T-cell (primary cell): ENCODE data around the gene ART1. TPM values are rescaled to one million over a fixed set of nuclear protein-coding genes. Genes with fewer than 3 reads are reported as not detected.
A peak's percentile ranks its signal among the peaks of the same experiment; 100 is the strongest.

Source experiments
- ATAC-seq, 4 experiments: fragments of 200-7000 bp in 3 of 4; fragments of 150-1000 bp in 1 of 4; cut with Tn5 transposase; replicated peaks in 1 of 4; 1 replicate in 3 of 4; 2 replicates in 1 of 4; pipeline ENCODE4 v1.10.0; 2021; ENCODE audit warnings: moderate library complexity in 3 of 4, mild to moderate bottlenecking in 2 of 4, moderate number of reproducible peaks in 1 of 4
- CTCF ChIA-PET, 2 donors: fragments of 300-600 bp; sonication (Branson Sonifier 250); formaldehyde crosslinking; loops; one replicate each; lab custom pipeline; 2022; ENCODE audit warnings: antibody characterized with exemption in 2 of 2; lab: Charles Lee
- POLR2A ChIA-PET, 2 donors: fragments of 300-600 bp; sonication (Branson Sonifier 250); formaldehyde crosslinking; loops; one replicate each; lab custom pipeline; 2022; ENCODE audit warnings: antibody characterized with exemption in 2 of 2; lab: Charles Lee
- DNase-seq, 35 experiments: peaks; one replicate each; pipeline versions ENCODE4 v3.0.0 to v3.0.0-alpha.2; 2013 to 2023
- H3K27ac ChIP-seq: one replicate; pipeline ENCODE4 v1.5.1; 2013; ENCODE audit warnings: low read length
- H3K27me3 ChIP-seq, 2 experiments: replicated peaks in 1 of 2; 1 replicate in 1 of 2; 2 replicates in 1 of 2; pipeline versions ENCODE4 v1.6.1 to v1.7.0; 2013; ENCODE audit warnings: low read length in 1 of 2, mixed read lengths in 1 of 2; ENCODE audit not compliant: control insufficient read depth in 2 of 2, insufficient read depth in 2 of 2; ENCODE audit errors: extremely low read depth in 1 of 2
- H3K36me3 ChIP-seq, 2 donors: 1 replicate in 1 of 2; 2 replicates in 1 of 2; pipeline versions ENCODE4 v1.6.1 to v1.7.0; 2013; ENCODE audit warnings: low read length in 1 of 2; ENCODE audit not compliant: control insufficient read depth in 2 of 2, insufficient read depth in 1 of 2; ENCODE audit errors: extremely low read depth in 1 of 2
- H3K4me1 ChIP-seq, 2 experiments: 1 replicate in 1 of 2; 2 replicates in 1 of 2; pipeline versions ENCODE4 v1.6.1 to v1.7.0; 2013; ENCODE audit warnings: low read length in 2 of 2, mixed read lengths in 1 of 2; ENCODE audit not compliant: insufficient read depth in 2 of 2, control insufficient read depth in 1 of 2; ENCODE audit errors: extremely low read depth in 1 of 2
- H3K4me3 ChIP-seq, 2 donors: 1 replicate in 1 of 2; 2 replicates in 1 of 2; pipeline versions ENCODE4 v1.5.1 to v1.7.0; 2013; ENCODE audit warnings: mild to moderate bottlenecking in 2 of 2, low read length in 1 of 2, moderate library complexity in 1 of 2; ENCODE audit not compliant: control insufficient read depth in 1 of 2; ENCODE audit errors: extremely low read depth in 1 of 2
- H3K9me3 ChIP-seq: 2 replicates; pipeline ENCODE4 v1.7.0; 2013
- H3K27ac Mint-ChIP-seq, 2 donors: one replicate each; pipeline ENCODE4 v1.8.0; 2020 to 2021; ENCODE audit warnings: mild to moderate bottlenecking in 2 of 2, mixed read lengths in 2 of 2
- H3K27me3 Mint-ChIP-seq, 2 donors: one replicate each; pipeline ENCODE4 v1.8.0; 2021 to 2022; ENCODE audit warnings: mixed read lengths in 2 of 2
- H3K36me3 Mint-ChIP-seq: one replicate; pipeline ENCODE4 v1.8.0; 2021; ENCODE audit warnings: mixed read lengths
- H3K4me1 Mint-ChIP-seq, 3 donors: one replicate each; pipeline ENCODE4 v1.8.0; 2020 to 2022; ENCODE audit warnings: mixed read lengths in 3 of 3, mild to moderate bottlenecking in 1 of 3
- H3K4me3 Mint-ChIP-seq, 3 donors: one replicate each; pipeline ENCODE4 v1.8.0; 2020 to 2022; ENCODE audit warnings: mild to moderate bottlenecking in 3 of 3, mixed read lengths in 3 of 3, moderate library complexity in 3 of 3
- H3K9me3 Mint-ChIP-seq, 3 donors: one replicate each; pipeline ENCODE4 v1.8.0; 2020 to 2022; ENCODE audit warnings: mixed read lengths in 3 of 3
- WGBS: methylation state at CpG from one replicate; pipeline ENCODE4 v1.1.5; 2013; ENCODE audit warnings: missing lambda C conversion rate; ENCODE audit not compliant: insufficient coverage; 5-methylcytosine and 5-hydroxymethylcytosine counted together
- total RNA-seq, 35 experiments: library from RNA in 6 of 35; stranded (reverse) in 6 of 35; fragments of 120-200 nt in 1 of 35; gene quantifications; one replicate each; pipeline versions ENCODE4 v1.2.1 to v1.2.4 and lab custom pipeline; 2013 to 2026

ART1 gene
- total RNA-seq, 5 donors from 2014 or later (not counting 1 experiment from before 2014, with no cell fraction given): not detected

DNA sequence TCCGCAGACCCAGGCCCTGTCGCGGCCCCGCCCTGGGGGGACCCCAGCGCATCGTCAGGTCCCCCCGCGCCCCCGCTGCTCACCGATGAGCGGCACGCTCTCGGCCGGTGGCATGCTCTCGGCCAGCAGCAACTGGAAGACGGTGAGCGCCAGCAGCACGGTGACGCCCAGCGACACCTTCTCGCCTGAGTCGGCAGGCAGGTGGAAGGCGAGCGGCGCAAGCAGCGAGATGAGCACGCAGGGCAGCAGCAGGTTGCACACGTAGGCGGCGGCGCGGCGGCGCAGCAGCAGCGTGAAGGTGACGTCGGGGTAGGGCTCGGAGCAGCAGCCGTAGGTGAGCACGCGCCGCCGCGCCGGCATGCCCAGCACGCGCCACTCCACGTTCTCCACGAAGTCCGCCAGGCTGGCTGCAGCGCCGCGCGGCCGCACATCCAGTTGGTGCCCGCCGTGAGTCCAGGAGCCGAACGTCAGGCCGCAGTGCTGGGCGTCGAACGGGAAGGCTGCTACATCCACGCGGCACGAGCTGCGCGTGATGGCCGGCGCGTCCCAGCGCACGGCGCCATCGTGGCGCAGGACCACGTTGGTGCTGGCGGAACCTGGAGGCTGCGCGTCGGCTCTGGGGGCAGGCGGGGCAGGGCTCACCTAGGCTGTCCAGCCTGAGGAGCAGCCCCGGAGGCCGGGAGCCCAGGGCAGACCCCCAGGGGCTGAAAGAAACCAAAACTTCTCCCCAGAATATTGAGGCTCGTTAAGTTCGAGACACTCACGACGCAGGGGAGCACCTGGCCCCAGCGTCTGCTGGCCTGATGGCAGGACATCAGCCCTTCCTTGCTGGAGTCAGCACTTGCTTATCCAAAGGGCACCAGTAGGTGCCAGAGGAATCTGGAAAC, 22.5 kb downstream of the ART1 start:
- Histone ChIP-seq H3K4me3 (no peak overlapping the region), H3K4me1 (no peaks in the 10 kb centered on the region), H3K27me3 (no peaks in the 10 kb centered on the region), H3K9me3 (no peaks in the 10 kb centered on the region), H3K27ac (no peak overlapping the region), H3K36me3 (peaks cover 17 to 48% of the 10 kb centered on the region in 2 donors)
- ChIA-PET CTCF (no interaction called here), POLR2A (no interaction called here)
- ATAC-seq (no peak), DNase-seq (no peak)
- no peak overlapping the region for H3K27ac Mint-ChIP-seq
- no peaks in the 10 kb centered on the region for H3K27me3 Mint-ChIP-seq
- H3K9me3 Mint-ChIP-seq: no peaks in the 10 kb centered on the region
- H3K36me3 Mint-ChIP-seq: peaks cover 56% of the 10 kb centered on the region
- H3K4me1 Mint-ChIP-seq: no peaks in the 10 kb centered on the region
- 98% methylated on average over 88 of the region's 89 CpGs for WGBS
- H3K4me3 Mint-ChIP-seq: no peak overlapping the region

DNA sequence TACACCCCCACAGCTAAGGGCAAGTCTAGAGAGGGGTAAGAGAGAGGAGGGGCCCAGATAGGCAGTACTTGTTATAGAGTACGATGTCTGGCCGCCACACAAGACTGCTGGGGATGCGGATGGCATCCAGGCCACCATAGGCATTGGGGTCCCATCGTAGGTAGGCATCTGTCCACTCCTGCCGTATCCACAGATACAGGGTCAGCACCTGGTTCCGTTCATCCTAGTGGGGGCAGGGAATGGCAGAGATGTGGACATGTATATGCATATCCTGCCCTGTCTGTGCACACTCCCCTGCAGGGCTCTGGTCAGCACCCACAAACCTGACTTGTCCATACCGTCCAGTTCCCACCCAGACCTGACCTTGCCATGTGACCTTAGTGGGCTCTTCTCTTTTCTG, 24.2 kb downstream of the ART1 start:
- no peak overlapping the region for H3K27ac ChIP-seq
- CTCF ChIA-PET: no interaction called here
- no peaks in the 10 kb centered on the region for H3K27me3 Mint-ChIP-seq
- no peaks in the 10 kb centered on the region for H3K9me3 Mint-ChIP-seq
- H3K27me3 ChIP-seq: no peaks in the 10 kb centered on the region
- no peak overlapping the region for H3K27ac Mint-ChIP-seq
- POLR2A ChIA-PET: no interaction called here
- 100% methylated on average over 3 of the region's 7 CpGs for WGBS
- H3K4me3 Mint-ChIP-seq: no peak overlapping the region
- no peaks in the 10 kb centered on the region for H3K9me3 ChIP-seq
- H3K36me3 ChIP-seq: peaks cover 17 to 62% of the 10 kb centered on the region in 2 donors
- no peak overlapping the region for H3K4me3 ChIP-seq
- H3K36me3 Mint-ChIP-seq: peaks cover 70% of the 10 kb centered on the region
- DNase-seq: no peak
- H3K4me1 ChIP-seq: no peaks in the 10 kb centered on the region
- no peak for ATAC-seq
- H3K4me1 Mint-ChIP-seq: no peaks in the 10 kb centered on the region

DNA sequence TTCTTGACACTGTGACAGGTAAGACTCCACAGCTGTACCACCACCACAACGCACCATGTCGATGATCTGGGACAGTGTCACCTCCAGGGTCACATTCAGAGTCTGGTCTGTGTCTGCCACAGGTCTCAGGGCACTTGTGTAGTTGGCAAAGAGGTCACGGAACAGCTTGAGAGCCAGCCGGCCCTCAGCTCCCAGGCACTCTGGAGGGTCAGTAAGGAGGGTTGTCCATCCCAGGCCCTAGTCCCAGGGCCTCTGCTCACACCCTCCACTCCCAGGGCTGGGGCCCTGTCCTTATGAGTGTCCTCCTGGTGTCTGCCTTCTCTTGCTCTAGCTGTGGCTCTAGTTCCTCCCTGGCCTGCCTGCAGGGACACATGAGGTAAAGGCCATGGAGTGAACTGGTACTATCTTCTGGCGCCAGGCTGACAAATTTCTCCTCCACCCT, 24.8 kb downstream of the ART1 start:
- H3K27ac Mint-ChIP-seq: peak overlapping the region in 1 of 2 donors; percentile 34
- WGBS: 96% methylated on average over 3 of the region's 5 CpGs
- H3K27me3 Mint-ChIP-seq: no peaks in the 10 kb centered on the region
- H3K9me3 ChIP-seq: no peaks in the 10 kb centered on the region
- H3K27ac ChIP-seq: no peak overlapping the region
- DNase-seq: no peak
- H3K4me3 Mint-ChIP-seq: no peak overlapping the region
- peaks cover 71% of the 10 kb centered on the region for H3K36me3 Mint-ChIP-seq
- no peak overlapping the region for H3K4me3 ChIP-seq
- ChIA-PET POLR2A (no interaction called here), CTCF (no interaction called here)
- no peak for ATAC-seq
- no peaks in the 10 kb centered on the region for H3K9me3 Mint-ChIP-seq
- peaks cover 17 to 66% of the 10 kb centered on the region in 2 donors for H3K36me3 ChIP-seq
- H3K27me3 ChIP-seq: no peaks in the 10 kb centered on the region
- H3K4me1 Mint-ChIP-seq: no peaks in the 10 kb centered on the region
- H3K4me1 ChIP-seq: no peaks in the 10 kb centered on the region

DNA sequence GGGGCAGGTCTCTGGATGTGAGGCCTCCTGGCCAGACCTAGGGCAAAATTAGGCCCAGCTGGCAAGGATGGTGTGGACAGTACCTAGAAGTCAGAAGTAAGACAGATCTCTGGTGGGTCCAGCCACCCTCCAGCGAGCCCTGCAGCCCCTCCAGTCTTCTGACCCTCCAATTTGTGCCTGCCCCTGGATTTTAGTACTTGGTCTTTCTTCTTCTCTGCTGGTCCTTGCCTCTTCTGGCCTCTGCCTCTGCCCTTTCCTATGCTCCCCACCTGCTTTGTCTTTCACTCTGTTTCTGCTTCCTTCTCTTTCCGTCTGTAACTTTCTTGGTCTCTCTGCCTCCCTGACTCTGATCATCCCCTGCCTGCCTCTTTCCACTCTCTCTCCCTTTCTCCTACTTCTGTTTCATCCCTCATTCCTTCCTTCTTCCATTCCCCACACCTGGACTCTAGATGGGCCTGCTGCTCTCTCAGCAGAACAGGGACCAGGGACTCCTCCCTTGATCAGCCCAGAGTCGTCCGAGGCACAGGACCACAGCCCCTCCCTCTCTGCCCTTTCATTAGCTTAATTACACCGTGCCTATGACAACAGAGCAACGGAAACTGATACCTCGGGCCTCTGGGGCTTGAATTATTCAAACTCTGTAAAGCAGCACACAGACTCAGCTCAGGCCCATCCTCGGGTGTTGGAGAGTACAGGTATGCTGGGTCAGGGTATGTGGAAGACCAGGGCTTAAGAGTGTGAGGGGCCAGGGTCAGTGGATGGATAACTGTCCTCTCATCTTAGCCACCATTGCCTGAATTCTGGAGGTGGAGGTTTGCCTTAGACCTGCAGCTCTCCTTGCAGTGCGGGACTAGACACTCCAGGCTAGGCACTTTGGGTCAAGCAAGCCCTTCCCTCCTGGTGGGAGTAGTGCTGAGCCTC, 26.7 kb downstream of the ART1 start, which contains the start of gene CHRNA10:
Gene CHRNA10, minus strand, starts transcription at position 51 of the 921 bp plus-strand sequence. CDS start 72 bp downstream, outside the sequence.
- no peaks in the 10 kb centered on the region for H3K27me3 ChIP-seq
- Mint-ChIP-seq H3K27me3 (no peaks in the 10 kb centered on the region), H3K9me3 (no peaks in the 10 kb centered on the region), H3K36me3 (peaks cover 72% of the 10 kb centered on the region), H3K4me3 (no peak within 1 kb of the TSS), H3K4me1 (no peaks in the 10 kb centered on the region), H3K27ac (peak within 1 kb of the TSS in 1 of 2 donors; percentile 69)
- no peaks in the 10 kb centered on the region for H3K4me1 ChIP-seq
- CTCF ChIA-PET: no interaction called here
- no peaks in the 10 kb centered on the region for H3K9me3 ChIP-seq
- no peak for DNase-seq
- ATAC-seq: no peak
- H3K27ac ChIP-seq: no peak within 1 kb of the TSS
- peaks cover 13 to 80% of the 10 kb centered on the region in 2 donors for H3K36me3 ChIP-seq
- 97% methylated on average over 6 of the region's 9 CpGs for WGBS
- POLR2A ChIA-PET: no interaction called here
- H3K4me3 ChIP-seq: no peak within 1 kb of the TSS

DNA sequence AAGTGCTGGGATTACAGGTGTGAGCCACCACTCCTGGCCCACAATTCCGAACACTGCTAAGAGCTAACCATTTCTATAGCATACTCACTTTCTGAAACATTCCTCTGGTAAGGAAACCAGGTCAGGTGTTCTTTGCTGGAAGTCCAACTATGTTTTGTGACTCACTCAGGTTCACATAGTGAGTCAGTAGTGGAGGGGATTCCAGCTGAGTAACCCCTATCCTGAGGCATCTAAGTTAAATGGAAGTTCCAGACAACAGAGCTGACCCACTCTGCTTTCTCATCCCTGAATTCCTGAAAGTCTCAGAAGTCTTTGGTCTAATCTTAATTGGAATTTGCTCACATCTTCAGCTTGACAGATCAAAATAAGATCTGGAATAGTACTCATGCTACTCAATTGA, 29.3 kb downstream of the ART1 start:
- H3K9me3 ChIP-seq: no peaks in the 10 kb centered on the region
- ChIA-PET POLR2A (no interaction called here), CTCF (no interaction called here)
- H3K27ac ChIP-seq: no peak overlapping the region
- H3K27me3 ChIP-seq: no peaks in the 10 kb centered on the region
- peaks cover 79% of the 10 kb centered on the region for H3K36me3 Mint-ChIP-seq
- H3K27me3 Mint-ChIP-seq: no peaks in the 10 kb centered on the region
- no peaks in the 10 kb centered on the region for H3K9me3 Mint-ChIP-seq
- no peak overlapping the region for H3K4me3 Mint-ChIP-seq
- H3K4me3 ChIP-seq: no peak overlapping the region
- H3K27ac Mint-ChIP-seq: no peak overlapping the region
- H3K4me1 Mint-ChIP-seq: no peaks in the 10 kb centered on the region
- no CpG with 5 or more reads among the region's 1 CpG for whole genome bisulfite sequencing
- no peaks in the 10 kb centered on the region for H3K4me1 ChIP-seq
- ATAC-seq: no peak
- H3K36me3 ChIP-seq: peaks cover 11 to 91% of the 10 kb centered on the region in 2 donors
- no peak for DNase-seq

DNA sequence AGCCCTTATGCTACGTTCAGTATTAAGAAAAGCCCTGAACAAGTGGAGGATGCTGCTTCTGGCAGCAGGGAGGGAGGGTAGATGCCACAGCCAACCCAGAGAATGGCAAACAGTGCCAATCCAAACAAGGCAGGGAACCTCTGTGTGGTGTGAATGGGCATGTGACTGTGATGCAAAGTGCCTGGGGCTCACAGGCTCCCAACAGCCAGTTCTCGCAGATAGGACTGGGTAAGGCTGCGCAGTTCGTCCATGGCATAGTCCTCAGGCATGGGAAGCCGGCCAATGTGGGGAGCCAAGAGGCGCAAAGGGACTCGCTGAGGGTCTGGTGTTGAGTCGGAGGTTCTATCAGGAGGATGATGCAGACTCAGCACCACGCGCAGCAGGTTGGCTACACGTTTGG, 31.0 kb downstream of the ART1 start:
- 97% methylated on average over 10 of the region's 11 CpGs for WGBS
- Histone ChIP-seq H3K4me1 (no peaks in the 10 kb centered on the region), H3K9me3 (no peaks in the 10 kb centered on the region), H3K27me3 (no peaks in the 10 kb centered on the region), H3K27ac (no peak overlapping the region), H3K36me3 (peaks cover 16 to 94% of the 10 kb centered on the region in 2 donors), H3K4me3 (no peak overlapping the region)
- ATAC-seq (no peak), DNase-seq (no peak)
- CTCF ChIA-PET: no interaction called here
- peaks cover 0 to 6% (median 0%) of the 10 kb centered on the region in 3 donors for H3K4me1 Mint-ChIP-seq
- H3K27me3 Mint-ChIP-seq: no peaks in the 10 kb centered on the region
- H3K4me3 Mint-ChIP-seq: no peak overlapping the region
- peaks cover 77% of the 10 kb centered on the region for H3K36me3 Mint-ChIP-seq
- POLR2A ChIA-PET: no interaction called here
- H3K9me3 Mint-ChIP-seq: no peaks in the 10 kb centered on the region
- no peak overlapping the region for H3K27ac Mint-ChIP-seq
